Endodermal cell (in vitro differentiated cells): ENCODE measurements around the gene PADI3. TPM values are rescaled to one million over a fixed set of nuclear protein-coding genes. Genes with fewer than 3 reads are reported as not detected.

Experiments
- DNase-seq: peaks from one replicate; pipeline ENCODE4 v3.0.0-alpha.2; 2017
- H3K27ac ChIP-seq: 2 replicates; pipeline ENCODE4 v1.5.1; 2013; ENCODE audit warnings: mild to moderate bottlenecking, low read depth, low read length, moderate library complexity
- H3K27me3 ChIP-seq: 2 replicates; pipeline ENCODE4 v1.6.1; 2013; ENCODE audit warnings: mild to moderate bottlenecking, low read length, moderate library complexity; ENCODE audit not compliant: insufficient read depth, control insufficient read depth, poor library complexity, severe bottlenecking
- H3K36me3 ChIP-seq: 2 replicates; pipeline ENCODE4 v1.7.0; 2013; ENCODE audit warnings: mild to moderate bottlenecking, low read length, moderate library complexity; ENCODE audit not compliant: control insufficient read depth, insufficient read depth
- H3K4me1 ChIP-seq: one replicate; pipeline ENCODE4 v1.7.0; 2013; ENCODE audit warnings: low read length; ENCODE audit not compliant: control insufficient read depth, insufficient read depth
- H3K4me3 ChIP-seq: 2 replicates; pipeline ENCODE4 v1.5.1; 2013; ENCODE audit warnings: mild to moderate bottlenecking, low read length, moderate library complexity
- H3K9ac ChIP-seq: 2 replicates; pipeline ENCODE4 v1.6.1; 2013; ENCODE audit warnings: mild to moderate bottlenecking, low read length, moderate library complexity; ENCODE audit not compliant: poor library complexity, severe bottlenecking; ENCODE audit errors: extremely low read depth
- H3K9me3 ChIP-seq: 2 replicates; pipeline ENCODE4 v1.6.1; 2013; ENCODE audit warnings: mild to moderate bottlenecking, low read length, moderate library complexity; ENCODE audit not compliant: control insufficient read depth
- H3K27ac Mint-ChIP-seq: 2 replicates; pipeline ENCODE4 v1.8.0; 2020; ENCODE audit warnings: mixed read lengths
- H3K27me3 Mint-ChIP-seq: 2 replicates; pipeline ENCODE4 v1.8.0; 2021; ENCODE audit warnings: mild to moderate bottlenecking, mixed read lengths; ENCODE audit not compliant: insufficient read depth
- H3K36me3 Mint-ChIP-seq: 2 replicates; pipeline ENCODE4 v1.8.0; 2020; ENCODE audit warnings: low read depth, mixed read lengths
- H3K4me1 Mint-ChIP-seq: 2 replicates; pipeline ENCODE4 v1.8.0; 2020; ENCODE audit warnings: mixed read lengths
- H3K4me3 Mint-ChIP-seq: 2 replicates; pipeline ENCODE4 v1.8.0; 2020; ENCODE audit warnings: mild to moderate bottlenecking, moderate library complexity, mixed read lengths
- H3K9me3 Mint-ChIP-seq: 2 replicates; pipeline ENCODE4 v1.8.0; 2020; ENCODE audit warnings: mild to moderate bottlenecking, mixed read lengths
- CTCF ChIP-seq: fragments of 200-600 bp; sonication (generic); conservative IDR thresholded peaks from 2 replicates; pipeline ENCODE4 v1.5.0; 2021; ENCODE audit warnings: antibody characterized with exemption, mild to moderate bottlenecking
- WGBS, 2 experiments: methylation state at CpG; one replicate each; pipeline versions ENCODE4 v1.1.5 to v1.1.7; 2013; ENCODE audit warnings: missing lambda C conversion rate in 2 of 2, mixed read lengths in 1 of 2; ENCODE audit not compliant: insufficient coverage in 1 of 2, insufficient read length in 1 of 2; 5-methylcytosine and 5-hydroxymethylcytosine counted together
- total RNA-seq, 2 donors: library from RNA; stranded (reverse); fragmentation: NEBNext Ultra II Directional in 1 of 2; extraction: Animal tissue kit (Norgen Biotek cat#: 25700) in 1 of 2; gene quantifications; 2 replicates in 1 of 2; 3 replicates in 1 of 2; pipeline ENCODE4 v1.2.1, GENCODE V29; 2021

Gene PADI3
- total RNA-seq, 2 donors from 2014 or later, result 0.29 to 0.33 TPM

GRCh38 chr1:17204546-17205440 lies 44.1 kb upstream of the PADI3 start, which contains the start of gene PADI1:
Gene PADI1, plus strand, starts transcription at chr1:17205128. Its CDS starts 90 bp downstream, at chr1:17205218.
- peaks cover 9% of the 10 kb centered on the region for H3K27me3 Mint-ChIP-seq
- H3K4me3 ChIP-seq, result no peak within 1 kb of the TSS
- H3K4me3 Mint-ChIP-seq, result no peak within 1 kb of the TSS
- H3K27ac Mint-ChIP-seq, result no peak within 1 kb of the TSS
- no peak within 1 kb of the TSS for H3K27ac ChIP-seq
- no peak for TF ChIP-seq CTCF
- no peak for DNase-seq
- no peaks in the 10 kb centered on the region for H3K9me3 ChIP-seq
- WGBS, 2 experiments, result 85 to 87% methylated on average over 4 to 9 of the region's 9 CpGs
- no peaks in the 10 kb centered on the region for H3K36me3 Mint-ChIP-seq
- peaks cover 9% of the 10 kb centered on the region for H3K4me1 ChIP-seq
- H3K4me1 Mint-ChIP-seq, result peaks cover 10% of the 10 kb centered on the region
- no peaks in the 10 kb centered on the region for H3K36me3 ChIP-seq
- H3K27me3 ChIP-seq, result no peaks in the 10 kb centered on the region
- no peak within 1 kb of the TSS for H3K9ac ChIP-seq
- H3K9me3 Mint-ChIP-seq, result no peaks in the 10 kb centered on the region

- TF ChIP-seq CTCF, result no peak
- H3K36me3 Mint-ChIP-seq, result no peaks in the 10 kb centered on the region
- H3K4me1 Mint-ChIP-seq, result peaks cover 3% of the 10 kb centered on the region
These were observed 43.2 kb upstream of the PADI3 start for GRCh38 chr1:17205652-17206051.

GRCh38 chr1:17206196-17206595 lies 42.7 kb upstream of the PADI3 start:
- Histone ChIP-seq H3K27ac (no peak overlapping the region), H3K4me3 (no peak overlapping the region), H3K9ac (no peak overlapping the region), H3K27me3 (no peaks in the 10 kb centered on the region), H3K36me3 (no peaks in the 10 kb centered on the region), H3K4me1 (no peaks in the 10 kb centered on the region), H3K9me3 (no peaks in the 10 kb centered on the region)
- H3K27ac Mint-ChIP-seq, result no peak overlapping the region
- H3K27me3 Mint-ChIP-seq, result peaks cover 9% of the 10 kb centered on the region
- no peak for TF ChIP-seq CTCF
- peaks cover 3% of the 10 kb centered on the region for H3K4me1 Mint-ChIP-seq
- H3K36me3 Mint-ChIP-seq, result no peaks in the 10 kb centered on the region
- no peaks in the 10 kb centered on the region for H3K9me3 Mint-ChIP-seq
- no peak for DNase-seq
- H3K4me3 Mint-ChIP-seq, result no peak overlapping the region
- 75 to 82% methylated on average over 2 to 4 of the region's 4 CpGs for WGBS, 2 experiments

More at GRCh38 chr1:17205652-17206051, 43.2 kb upstream of the PADI3 start:
- no peak overlapping the region for H3K4me3 Mint-ChIP-seq
- Histone ChIP-seq H3K9ac (no peak overlapping the region), H3K27me3 (no peaks in the 10 kb centered on the region), H3K9me3 (no peaks in the 10 kb centered on the region), H3K4me3 (no peak overlapping the region), H3K27ac (no peak overlapping the region), H3K4me1 (peaks cover under 1% of the 10 kb centered on the region), H3K36me3 (no peaks in the 10 kb centered on the region)
- no peak overlapping the region for H3K27ac Mint-ChIP-seq
- no peaks in the 10 kb centered on the region for H3K9me3 Mint-ChIP-seq
- 94 to 97% methylated on average over 6 to 7 of the region's 7 CpGs for WGBS, 2 experiments
- no peak for DNase-seq
- H3K27me3 Mint-ChIP-seq, result peaks cover 9% of the 10 kb centered on the region
